Endometrial microvascular endothelial cells (primary cell): ENCODE results near the gene AJAP1. TPM values are rescaled to one million over a fixed set of nuclear protein-coding genes. Genes with fewer than 3 reads are reported as not detected.

ENCODE experiments used
- in situ Hi-C: cut with HindIII; loops from 2 replicates; pipeline ENCODE4 v1.10.0; 2017; ENCODE audit warnings: low sequenced_read_pairs, low pct_unique_long_range_greater_than_20kb; ENCODE audit errors: inconsistent ontology term
- total RNA-seq: library from RNA; depleted of rRNA; stranded (reverse); fragments of >200 nt; gene quantifications from one replicate; pipeline ENCODE4 v1.2.3, GENCODE V29; 2015; ENCODE audit errors: inconsistent ontology term

Gene AJAP1
- total RNA-seq, 1 donor from 2014 or later: not detected

DNA sequence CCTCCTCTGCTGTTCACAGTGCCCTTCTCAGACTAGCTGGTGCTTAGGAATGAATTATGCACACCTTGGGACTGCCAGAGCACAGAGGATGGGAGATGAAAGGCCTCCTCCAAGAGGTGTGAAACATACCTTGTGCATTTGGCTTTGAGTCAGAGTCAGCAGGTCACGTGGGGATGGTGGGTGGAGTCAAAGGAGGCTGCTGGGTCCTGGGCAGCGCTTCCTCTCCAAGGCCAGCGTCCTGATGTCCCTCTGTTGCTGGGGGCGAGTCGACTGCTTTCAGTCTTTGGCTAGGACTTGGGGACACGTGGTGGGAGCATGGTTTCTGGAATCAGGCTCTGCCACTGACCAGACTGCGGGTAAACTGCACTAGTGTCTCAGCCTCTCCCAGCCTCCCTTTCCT, 91.2 kb downstream of the AJAP1 start:
- in situ Hi-C loops: no loop called here

DNA sequence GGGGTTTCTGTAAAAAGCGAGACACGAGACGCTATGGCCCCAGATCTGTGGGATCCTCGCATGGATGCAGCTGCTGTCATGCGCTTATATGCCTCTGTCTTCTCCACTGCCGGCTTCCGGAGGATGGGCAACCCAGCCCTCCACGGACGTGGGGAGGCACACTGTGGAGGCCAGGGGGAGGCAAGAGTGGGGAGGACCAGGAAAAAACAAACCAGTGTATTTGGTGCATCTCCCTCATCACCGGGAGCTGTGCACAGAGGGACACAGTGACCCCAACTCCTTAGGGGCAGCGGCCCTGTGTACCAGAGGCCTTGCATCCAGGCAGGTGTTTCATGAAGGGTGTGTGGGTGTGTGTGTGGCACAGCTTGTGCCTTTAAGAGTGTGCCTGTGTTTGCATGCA, 95.0 kb downstream of the AJAP1 start:
- in situ Hi-C loops: no loop called here

DNA sequence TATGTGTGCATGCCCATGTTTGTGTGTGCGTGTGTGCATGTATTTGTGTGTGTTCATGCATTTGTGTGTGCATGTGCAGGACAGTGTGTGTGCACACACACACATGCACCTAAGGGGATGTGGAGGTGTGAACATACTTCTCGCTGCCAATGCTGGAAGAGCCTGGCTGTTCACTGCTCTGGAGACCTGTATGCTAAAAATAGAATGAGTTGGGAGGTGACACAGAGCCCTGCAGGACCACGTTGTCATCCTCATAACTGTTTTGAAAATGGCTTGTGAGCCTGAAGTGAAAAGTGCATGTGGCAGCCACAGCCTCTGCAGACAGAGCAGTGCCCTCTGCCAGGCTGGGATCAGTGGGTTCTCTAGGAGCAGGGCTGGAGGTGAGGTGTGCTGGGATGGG, 95.8 kb downstream of the AJAP1 start:
- in situ Hi-C loops: no loop called here

DNA sequence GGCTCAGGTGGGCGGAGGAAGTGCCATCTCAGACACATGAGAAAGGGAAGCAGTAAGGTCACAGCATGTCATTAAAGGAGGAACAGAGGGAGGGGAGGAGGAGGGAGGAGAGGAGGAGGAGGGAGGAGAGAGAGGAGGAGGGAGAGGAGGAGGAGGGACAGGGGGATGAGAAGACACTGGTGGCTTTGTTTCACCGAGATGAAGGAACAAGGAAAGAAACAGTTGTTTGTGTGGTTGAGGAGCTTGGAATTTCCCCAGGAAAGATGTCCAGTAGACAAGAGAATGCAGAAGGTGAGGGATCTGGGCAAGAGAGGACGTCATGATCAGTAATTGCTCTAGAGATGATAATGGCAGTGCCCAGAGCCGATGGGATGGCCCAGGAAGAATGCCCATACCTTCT, 97.7 kb downstream of the AJAP1 start:
- in situ Hi-C loops: no loop called here

DNA sequence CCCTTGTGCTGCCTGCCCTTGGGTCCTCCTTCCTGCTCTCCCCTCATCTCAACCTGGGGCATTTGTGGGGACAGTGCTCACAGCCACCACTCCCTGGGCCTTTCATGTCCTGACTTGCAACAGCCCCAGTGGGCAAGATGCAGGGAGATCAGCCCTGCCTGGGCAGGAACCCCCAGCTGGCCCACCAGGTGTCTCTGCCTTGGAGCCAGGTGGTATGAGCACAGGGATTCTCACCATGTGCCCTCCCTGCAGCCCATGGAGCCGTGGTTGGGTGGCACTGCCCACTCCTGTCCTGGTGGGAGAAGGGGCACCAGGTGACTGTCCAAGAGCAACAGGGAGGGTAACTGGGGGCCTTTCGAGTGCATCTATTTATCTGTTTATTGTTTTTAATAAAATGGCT, 100.4 kb downstream of the AJAP1 start:
- in situ Hi-C loops: no loop called here

DNA sequence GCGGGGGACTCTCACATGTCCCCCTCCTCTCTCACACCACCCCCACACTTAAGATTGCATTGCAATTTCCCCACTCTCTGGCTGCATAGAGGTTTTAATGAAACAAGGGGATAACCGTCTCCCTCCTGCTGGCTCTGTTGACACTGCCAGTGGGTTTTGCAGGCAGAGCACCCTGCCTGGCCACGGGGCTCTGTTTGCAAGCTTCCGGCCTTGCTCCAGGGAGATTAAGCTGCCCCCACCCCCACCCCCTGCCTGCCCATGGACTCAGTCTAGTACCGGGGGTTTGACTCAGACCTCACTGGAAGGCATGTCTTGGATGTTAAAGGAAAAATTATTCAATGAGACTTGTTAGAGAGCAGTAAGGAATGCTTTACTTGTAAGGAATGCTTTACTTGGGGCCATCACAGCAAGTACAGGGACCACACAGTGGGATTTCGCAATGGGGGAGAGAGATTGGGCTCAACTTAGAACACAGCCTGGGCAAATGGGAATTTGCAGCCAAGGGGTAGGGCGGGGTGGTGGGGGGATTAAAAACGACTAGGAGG, 101.0 kb downstream of the AJAP1 start:
- in situ Hi-C loops: no loop called here

DNA sequence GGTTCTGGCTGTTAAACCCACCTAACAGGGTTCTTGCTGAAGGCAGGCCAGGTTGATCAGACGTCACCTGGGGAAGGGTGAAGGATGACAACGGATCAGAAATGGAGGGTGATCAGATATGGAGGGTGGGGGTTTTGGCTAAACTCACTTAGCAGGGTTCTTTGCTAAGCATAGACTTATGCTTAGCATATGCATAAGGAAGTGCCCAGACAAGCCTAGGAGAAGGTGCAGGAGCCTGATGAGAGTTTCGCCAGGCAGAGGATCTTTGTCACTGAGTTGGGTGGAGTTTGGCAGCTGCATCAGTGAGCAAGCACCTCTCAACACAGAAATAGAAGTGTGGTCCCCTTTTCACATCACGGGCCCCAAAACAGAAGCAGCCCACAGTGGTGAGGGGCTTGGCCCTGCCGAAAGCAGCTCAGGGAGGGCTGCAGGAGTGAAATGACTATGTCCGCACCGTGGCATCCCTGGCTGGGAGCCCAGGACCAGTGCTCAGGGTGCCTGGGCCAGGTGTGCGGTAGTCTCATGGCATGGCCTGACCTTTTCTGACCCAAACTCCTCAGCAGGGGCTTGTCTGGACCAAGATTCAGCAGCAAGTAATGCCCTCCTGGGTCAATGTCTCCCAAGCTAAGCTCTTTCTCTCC, 101.6 kb downstream of the AJAP1 start:
- in situ Hi-C loops: no loop called here

DNA sequence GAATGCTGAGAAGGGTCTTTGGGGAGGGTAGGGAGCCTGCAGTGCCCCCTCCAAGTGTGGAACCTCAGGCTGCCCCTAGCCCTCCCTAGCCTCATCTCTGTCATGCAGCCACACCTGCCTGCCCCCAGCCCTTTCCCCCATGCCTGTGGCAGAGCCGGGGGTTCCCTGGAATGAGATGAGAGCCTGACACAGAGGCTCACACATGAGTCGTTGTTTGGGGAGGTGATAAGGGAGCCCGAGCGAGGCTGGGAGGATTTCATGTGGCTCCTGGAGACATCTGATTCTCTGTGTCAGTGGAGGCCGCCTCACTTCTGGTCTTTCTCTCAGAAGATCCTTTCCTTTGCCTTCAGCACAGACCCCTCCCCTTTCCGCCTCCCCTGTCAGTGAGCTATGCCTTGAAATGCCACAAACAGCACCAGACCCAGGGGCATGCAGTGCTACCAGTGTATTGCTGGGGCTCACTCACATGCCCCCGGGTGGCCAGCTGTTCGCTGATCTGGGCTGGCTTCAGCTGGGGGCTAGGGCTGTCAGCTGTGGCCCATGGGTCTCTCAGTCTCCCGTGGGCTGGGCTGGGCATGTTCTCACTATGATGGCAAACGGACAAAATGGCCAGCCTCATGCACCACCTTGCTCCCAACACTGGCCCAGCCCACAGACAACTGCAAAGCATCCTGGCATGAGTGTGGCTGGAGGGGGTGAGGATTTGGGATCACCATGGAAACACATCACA, 102.6 kb downstream of the AJAP1 start:
- in situ Hi-C loops: no loop called here

DNA sequence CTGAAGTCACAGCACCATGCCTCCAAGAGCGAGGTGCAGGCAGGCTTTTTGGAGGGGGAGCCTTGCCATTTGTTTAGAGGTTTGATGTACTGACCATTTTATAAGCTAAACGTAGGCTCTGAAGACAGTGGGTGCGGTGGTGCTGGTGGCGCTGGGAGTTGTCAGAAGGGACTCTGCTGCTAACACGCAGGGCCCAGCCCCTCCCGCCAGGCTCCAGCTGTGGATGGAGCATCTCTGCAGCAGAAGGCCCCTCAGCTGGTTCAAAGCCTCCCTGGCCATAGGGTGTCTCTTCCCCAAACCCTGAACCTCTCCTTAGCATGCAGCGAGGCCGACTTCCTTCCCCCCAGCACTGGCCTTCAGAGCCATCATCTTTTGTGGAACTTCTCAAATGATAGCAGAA, 105.3 kb downstream of the AJAP1 start:
- in situ Hi-C loops: no loop called here

DNA sequence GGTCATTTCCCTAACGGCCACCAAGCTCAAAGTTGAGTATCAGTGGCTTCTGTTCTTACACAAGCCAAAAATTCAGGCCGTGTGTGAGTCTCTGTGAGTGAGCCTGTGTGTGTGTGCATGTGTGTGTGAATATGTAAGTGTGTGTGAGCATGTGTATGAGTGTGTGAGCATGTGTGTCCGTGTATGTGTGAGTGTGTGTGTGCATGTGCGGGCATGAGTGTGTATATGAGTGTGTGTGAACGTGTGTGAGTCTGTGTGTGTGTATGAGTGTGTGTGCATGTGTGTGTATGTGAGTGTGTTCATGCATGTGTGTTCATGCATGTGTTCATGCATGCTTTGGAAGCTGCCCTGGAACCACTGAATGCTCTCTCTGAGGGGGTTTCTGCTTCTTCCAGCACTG, 105.7 kb downstream of the AJAP1 start:
- in situ Hi-C loops: no loop called here

DNA sequence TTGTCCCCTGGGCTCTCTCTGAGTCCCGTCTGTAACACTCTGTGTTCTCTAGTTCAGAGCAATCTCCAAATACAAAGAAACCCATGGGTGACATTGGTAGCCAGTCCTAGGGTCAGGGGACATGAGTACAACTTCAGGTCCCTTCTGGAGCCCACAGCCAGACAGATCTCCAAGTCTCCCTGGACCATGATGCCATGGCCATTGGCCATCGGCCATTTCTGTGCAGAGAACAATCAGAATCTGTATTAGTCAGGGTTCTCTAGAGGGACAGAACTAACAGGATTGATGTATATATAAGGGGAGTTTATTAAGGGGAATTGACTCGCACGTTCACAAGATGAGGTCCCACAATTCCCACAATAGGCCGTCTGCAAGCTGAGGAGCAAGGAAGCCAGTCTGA, 106.9 kb downstream of the AJAP1 start:
- in situ Hi-C loops: no loop called here

DNA sequence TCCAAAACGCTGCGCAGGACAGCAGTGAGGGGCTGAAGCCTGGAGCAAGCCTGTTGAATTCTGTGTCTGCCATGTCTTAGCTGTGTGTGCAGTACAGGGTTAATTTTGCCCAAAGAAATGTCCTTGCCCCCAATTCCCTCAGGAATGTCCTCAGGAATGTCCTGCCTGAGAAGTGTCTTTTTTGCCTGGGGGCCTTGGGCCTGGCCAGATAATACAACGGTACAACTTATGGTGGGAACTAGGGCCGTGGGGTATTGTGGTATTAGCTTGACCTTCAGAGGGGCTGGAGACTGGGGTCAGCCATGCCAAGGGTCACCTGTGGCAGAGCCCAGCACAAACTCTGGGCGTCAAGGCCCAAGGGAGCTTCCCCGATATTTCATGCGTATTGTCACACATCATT, 107.7 kb downstream of the AJAP1 start:
- in situ Hi-C loops: no loop called here

DNA sequence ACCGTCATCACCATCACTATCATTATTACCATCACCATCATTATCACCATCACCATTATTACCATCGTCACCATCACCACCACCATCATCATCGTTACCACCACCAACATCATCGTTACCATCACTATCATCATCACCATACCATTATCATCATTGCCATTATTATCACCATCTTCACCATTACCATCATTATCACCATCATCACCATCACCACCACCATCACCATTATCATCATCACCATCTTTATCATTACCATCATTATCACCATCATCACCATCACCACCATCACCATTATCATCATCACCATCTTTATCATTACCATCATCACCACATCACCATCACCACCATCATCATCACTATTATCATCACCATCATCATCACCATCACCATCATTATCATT, 112.9 kb downstream of the AJAP1 start:
- in situ Hi-C loops: no loop called here

DNA sequence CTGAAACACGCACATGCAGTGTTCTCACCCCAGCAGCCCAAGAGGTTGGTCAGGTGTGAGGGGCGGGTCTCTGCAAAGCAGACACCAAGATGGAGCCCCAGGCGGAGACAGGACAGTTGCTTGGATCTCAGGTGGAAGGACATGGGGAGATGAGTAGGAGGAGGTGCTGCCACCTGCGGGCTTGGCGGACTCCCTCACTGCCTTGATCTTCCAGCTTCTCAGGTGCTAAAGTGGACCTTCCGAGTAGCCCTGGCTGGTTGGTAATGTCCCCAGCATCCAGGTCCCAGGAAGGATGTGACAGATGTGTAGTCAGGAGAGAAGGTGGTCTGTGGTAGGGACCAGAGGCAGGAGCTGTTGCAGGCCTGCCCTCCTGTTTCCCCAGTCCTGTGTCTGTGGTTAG, 114.1 kb downstream of the AJAP1 start:
- in situ Hi-C loops: no loop called here

DNA sequence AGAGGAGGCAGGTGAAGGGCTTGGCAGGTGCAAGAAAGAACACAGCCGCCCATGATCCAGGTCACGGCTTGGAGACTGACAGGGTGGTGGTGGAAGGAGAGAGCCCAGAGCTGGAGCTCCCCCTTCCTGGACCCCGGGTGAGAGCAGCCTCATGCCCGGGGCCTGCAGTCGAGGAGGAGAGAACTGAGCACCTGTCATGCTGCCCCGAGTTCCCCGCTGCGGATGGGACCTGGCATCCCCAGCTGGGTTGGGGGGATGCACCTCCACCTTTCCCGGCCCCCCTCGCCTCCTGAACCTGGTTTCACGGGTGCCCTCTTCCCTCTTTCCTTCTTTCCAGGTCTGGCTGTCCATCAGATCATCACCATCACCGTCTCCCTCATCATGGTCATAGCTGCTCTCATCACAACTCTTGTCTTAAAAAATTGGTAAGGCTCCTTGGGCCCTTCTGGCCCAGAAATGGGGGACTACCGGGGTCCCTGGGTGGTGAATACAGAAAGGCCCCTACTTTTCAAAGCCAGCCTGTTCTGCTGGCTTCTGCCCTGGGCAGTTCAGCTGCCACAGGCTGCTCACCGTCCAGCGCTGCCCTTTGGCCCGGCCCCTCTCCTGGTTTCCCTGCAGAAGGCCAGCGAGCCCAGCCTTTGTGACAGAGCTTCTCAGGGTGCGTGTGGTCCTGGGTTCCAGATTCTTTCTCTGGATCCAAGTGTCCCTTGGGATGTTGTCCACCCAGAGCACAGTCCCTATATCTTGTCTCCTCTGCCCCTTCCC, 115.3 kb downstream of the AJAP1 start:
- in situ Hi-C loops: no loop called here

DNA sequence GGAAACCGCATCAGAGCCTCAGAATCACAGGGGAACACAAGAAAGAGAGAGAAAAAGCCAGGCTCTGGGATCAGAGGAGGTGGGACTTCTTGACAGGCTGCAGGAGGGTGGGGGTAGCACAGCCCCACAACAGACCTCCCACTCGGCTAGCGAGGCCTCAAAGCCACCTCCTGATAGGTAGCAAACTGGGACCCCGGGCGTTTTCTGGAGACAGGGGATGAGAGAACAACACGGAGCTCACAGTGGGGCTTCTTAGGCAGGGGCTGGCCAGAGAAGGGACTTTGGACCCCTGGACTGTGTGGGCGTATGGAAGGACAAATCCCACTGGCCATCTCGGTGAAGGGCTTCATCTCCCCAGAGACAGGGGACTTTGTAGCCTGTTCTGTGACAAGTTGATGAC, 116.3 kb downstream of the AJAP1 start:
- in situ Hi-C loops: no loop called here

DNA sequence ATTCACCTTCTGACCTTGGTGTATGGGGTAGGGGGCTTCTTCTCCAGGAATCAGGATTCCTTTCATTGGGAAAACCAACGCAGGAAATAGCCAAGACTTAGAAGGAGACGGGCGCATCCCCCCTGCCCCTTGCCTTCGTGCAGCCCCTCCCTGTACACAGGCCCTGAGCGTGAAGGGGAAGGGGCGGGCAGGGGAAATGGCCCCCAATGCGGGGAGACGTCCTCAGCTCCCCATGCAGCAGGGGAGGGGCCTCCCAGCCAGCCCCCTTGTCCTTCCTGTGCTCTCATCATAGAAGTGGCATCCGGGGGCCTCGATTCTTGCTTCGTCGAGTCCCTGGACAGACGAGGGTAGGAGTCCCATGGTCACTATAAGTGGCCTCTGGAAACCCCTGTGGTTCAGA, 116.9 kb downstream of the AJAP1 start:
- in situ Hi-C loops: no loop called here

DNA sequence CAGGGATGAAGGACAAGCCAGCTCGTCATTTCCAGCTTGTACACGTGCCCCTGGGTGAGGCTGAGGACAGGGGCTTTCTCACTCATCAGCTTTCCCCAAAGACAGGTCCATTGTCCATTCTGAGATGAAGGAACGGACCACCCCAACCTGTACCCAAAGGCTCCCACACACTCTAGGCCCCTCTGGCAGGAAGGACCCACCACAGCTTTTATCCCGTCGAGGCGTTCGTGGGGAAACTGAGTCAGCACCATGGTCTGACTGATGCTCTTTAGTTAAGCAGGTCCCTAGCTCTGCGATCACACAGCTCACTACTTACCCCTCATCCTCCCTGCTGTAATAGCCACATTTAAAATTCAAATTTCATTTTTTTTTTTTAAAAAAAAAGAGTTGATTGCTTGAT, 117.3 kb downstream of the AJAP1 start:
- in situ Hi-C loops: no loop called here

DNA sequence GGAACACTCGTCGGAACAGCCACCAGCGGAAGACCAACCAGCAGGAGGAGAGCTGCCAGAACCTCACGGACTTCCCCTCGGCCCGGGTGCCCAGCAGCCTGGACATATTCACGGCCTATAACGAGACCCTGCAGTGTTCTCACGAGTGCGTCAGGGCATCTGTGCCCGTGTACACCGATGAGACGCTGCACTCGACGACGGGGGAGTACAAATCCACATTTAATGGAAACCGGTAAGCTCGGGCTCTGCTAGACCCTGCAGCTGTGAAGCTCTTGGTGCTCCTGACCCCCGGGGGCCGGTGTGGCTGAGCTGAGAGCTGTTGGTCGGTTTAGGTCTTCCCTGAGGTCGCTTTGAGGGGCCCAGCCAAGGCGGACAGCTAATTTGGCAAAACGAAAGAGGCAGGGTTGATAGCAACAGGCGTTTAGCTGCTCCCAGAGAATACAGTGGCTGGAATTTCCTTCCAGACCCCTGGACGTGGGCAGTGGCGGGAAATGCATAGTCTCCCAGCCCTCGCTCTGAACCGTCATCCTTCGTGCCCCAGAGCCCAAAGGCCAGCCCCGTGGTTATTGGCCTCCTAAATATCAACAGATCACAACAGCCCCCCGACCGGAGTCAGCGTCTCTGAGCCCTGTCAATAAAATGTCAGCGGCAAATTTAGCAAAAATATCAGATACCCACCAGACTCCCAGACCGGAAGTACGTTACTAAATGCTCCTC, 118.0 kb downstream of the AJAP1 start:
- in situ Hi-C loops: no loop called here
